HCT116 (cell line): ENCODE measurements around the gene AHRR. TPM values are rescaled to one million over a fixed set of nuclear protein-coding genes. Genes with fewer than 3 reads are reported as not detected.

Source experiments
- ATAC-seq: fragments of 200-7000 bp; cut with Tn5 transposase; 2 replicates; pipeline ENCODE4 v1.9.1; 2020; ENCODE audit warnings: mild to moderate bottlenecking, moderate library complexity
- BruUV-seq: library from RNA; stranded (reverse); fragments of 400-500 nt; replicated peaks from 2 replicates; lab custom pipeline; 2021; lab: Mats Ljungman, UMichigan
- CTCF ChIA-PET: fragments of 300-600 bp; sonication (Branson Sonifier 250); formaldehyde crosslinking; loops from one replicate; lab custom pipeline; 2021; ENCODE audit warnings: antibody characterized with exemption; lab: Charles Lee
- POLR2A ChIA-PET: fragments of 300-600, 350-600 bp; sonication (Branson Sonifier 250); formaldehyde crosslinking; loops from one replicate; lab custom pipeline; 2021; ENCODE audit warnings: antibody characterized with exemption; lab: Charles Lee
- RAD21 ChIA-PET, 2 experiments: fragments of 300-600 bp; sonication (Branson Sonifier 250); formaldehyde crosslinking; loops; one replicate each; lab custom pipeline; 2023; ENCODE audit warnings: low total read pairs in 2 of 2; ENCODE audit not compliant: uncharacterized antibody in 2 of 2, unreplicated experiment in 2 of 2, low non-redundant PET in 1 of 2; lab: Charles Lee
- DNase-seq: peaks from one replicate; pipeline ENCODE4 v3.0.0-alpha.2; 2010; ENCODE audit warnings: low read depth, low spot score
- H2AFZ ChIP-seq: fragments of 200-600 bp; shearing (Covaris generic), sonication (generic); 2 replicates; pipeline ENCODE4 v1.6.1; 2017; ENCODE audit warnings: low read depth, mixed run types, mixed read lengths, antibody characterized with exemption, low read length; ENCODE audit not compliant: poor library complexity, severe bottlenecking
- H3K27ac ChIP-seq: 2 replicates; pipeline ENCODE4 v1.5.1; 2012; ENCODE audit warnings: low read depth, low read length
- H3K27me3 ChIP-seq: fragments of 200-600 bp; sonication (generic); 2 replicates; pipeline ENCODE4 v1.6.1; 2016; ENCODE audit warnings: mixed run types, low read length, mixed read lengths; ENCODE audit not compliant: insufficient read depth
- H3K36me3 ChIP-seq, 2 experiments: fragments of 200-500 bp in 1 of 2; fragments of 200-600 bp in 1 of 2; sonication (Bioruptor generic) in 1 of 2; sonication (generic) in 1 of 2; 2 replicates each; pipeline versions ENCODE4 v1.5.1 to v1.6.1; 2014 to 2016; ENCODE audit warnings: low read length in 2 of 2, inconsistent platforms in 1 of 2, mixed read lengths in 1 of 2, mixed run types in 1 of 2; ENCODE audit not compliant: insufficient read depth in 2 of 2, control insufficient read depth in 1 of 2
- H3K4me1 ChIP-seq, 2 experiments: fragments of 200-600 bp in 1 of 2; sonication (generic) in 1 of 2; 2 replicates each; pipeline versions ENCODE4 v1.5.1 to v1.6.1; 2012 to 2017; ENCODE audit warnings: low read length in 2 of 2, inconsistent platforms in 1 of 2, mild to moderate bottlenecking in 1 of 2, mixed read lengths in 1 of 2, mixed run types in 1 of 2, moderate library complexity in 1 of 2; ENCODE audit not compliant: insufficient read depth in 2 of 2, control insufficient read depth in 1 of 2
- H3K4me2 ChIP-seq: fragments of 200-600 bp; sonication (generic); 2 replicates; pipeline ENCODE4 v1.6.1; 2017; ENCODE audit warnings: mixed run types, low read length, mixed read lengths
- H3K4me3 ChIP-seq, 2 experiments: fragments of 200-600 bp in 1 of 2; sonication (generic) in 1 of 2; replicated peaks in 1 of 2; 2 replicates each; pipeline ENCODE4 v1.5.1; 2011 to 2016; ENCODE audit warnings: low read length in 2 of 2, control low read depth in 1 of 2, low read depth in 1 of 2, mild to moderate bottlenecking in 1 of 2, mixed read lengths in 1 of 2, mixed run types in 1 of 2
- H3K79me2 ChIP-seq: fragments of 200-600 bp; sonication (generic); 2 replicates; pipeline ENCODE4 v1.6.1; 2017; ENCODE audit warnings: mild to moderate bottlenecking, mixed run types, low read length, moderate library complexity, mixed read lengths; ENCODE audit not compliant: insufficient read depth
- H3K9ac ChIP-seq: fragments of 200-600 bp; sonication (generic); 2 replicates; pipeline ENCODE4 v1.6.1; 2016; ENCODE audit warnings: low read length, mixed read lengths
- H3K9me2 ChIP-seq: fragments of 200-600 bp; sonication (generic), shearing (Covaris generic); 2 replicates; pipeline ENCODE4 v1.6.1; 2017; ENCODE audit warnings: mixed run types, mild to moderate bottlenecking, moderate library complexity; ENCODE audit not compliant: insufficient read depth
- H3K9me3 ChIP-seq, 2 experiments: fragments of 200-500 bp in 1 of 2; fragments of 200-600 bp in 1 of 2; sonication (Bioruptor generic) in 1 of 2; sonication (generic) in 1 of 2; 2 replicates each; pipeline ENCODE4 v1.6.1; 2014 to 2017; ENCODE audit warnings: low read length in 2 of 2, mixed read lengths in 2 of 2, inconsistent platforms in 1 of 2, low read depth in 1 of 2, mild to moderate bottlenecking in 1 of 2, mixed run types in 1 of 2, moderate library complexity in 1 of 2; ENCODE audit not compliant: control insufficient read depth in 1 of 2, insufficient read depth in 1 of 2
- H4K20me1 ChIP-seq: fragments of 200-600 bp; sonication (generic), shearing (Covaris generic); 2 replicates; pipeline ENCODE4 v1.6.1; 2017; ENCODE audit warnings: mixed run types, mild to moderate bottlenecking, moderate library complexity; ENCODE audit not compliant: insufficient read depth
- CEBPB ChIP-seq: IDR thresholded peaks from 2 replicates; pipeline ENCODE4 v1.6.1; 2012; ENCODE audit warnings: low read depth
- ELF1 ChIP-seq: IDR thresholded peaks from 2 replicates; pipeline ENCODE4 v1.6.1; 2012; ENCODE audit warnings: low read depth, borderline replicate concordance
- EZH2 ChIP-seq: fragments of 200-600 bp; sonication (generic); IDR thresholded peaks from 2 replicates; pipeline ENCODE4 v1.6.1; 2017; ENCODE audit warnings: antibody characterized with exemption, mixed run types
- FOSL1 ChIP-seq: IDR thresholded peaks from 2 replicates; pipeline ENCODE4 v1.6.1; 2012; ENCODE audit warnings: low read depth
- JUND ChIP-seq: IDR thresholded peaks from 2 replicates; pipeline ENCODE4 v1.6.1; 2012
- POLR2A ChIP-seq: IDR thresholded peaks from 2 replicates; pipeline ENCODE4 v1.7.0; 2011; ENCODE audit warnings: borderline replicate concordance; ENCODE audit not compliant: insufficient read depth, insufficient read length; ENCODE audit errors: extremely low read depth
- POLR2AphosphoS5 ChIP-seq: IDR thresholded peaks from 2 replicates; pipeline ENCODE4 v1.6.1; 2011; ENCODE audit warnings: mild to moderate bottlenecking, low read depth, low read length, moderate library complexity
- RAD21 ChIP-seq: IDR thresholded peaks from 2 replicates; pipeline ENCODE4 v1.6.1; 2012; ENCODE audit warnings: low read depth, mild to moderate bottlenecking
- SP1 ChIP-seq: IDR thresholded peaks from 2 replicates; pipeline ENCODE4 v1.6.1; 2012; ENCODE audit warnings: low read depth
- SRF ChIP-seq: IDR thresholded peaks from 2 replicates; pipeline ENCODE4 v1.6.1; 2012; ENCODE audit warnings: low read depth
- TCF7L2 ChIP-seq: IDR thresholded peaks from 2 replicates; pipeline ENCODE4 v1.7.0; 2011; ENCODE audit warnings: borderline replicate concordance, inconsistent platforms; ENCODE audit not compliant: insufficient read depth, insufficient read length; ENCODE audit errors: extremely low read depth
- ZNF274 ChIP-seq: fragments of 200-500 bp; sonication (Bioruptor generic); IDR thresholded peaks from 2 replicates; pipeline ENCODE4 v1.6.1; 2014; ENCODE audit warnings: mild to moderate bottlenecking, low read depth, low read length, inconsistent platforms
- intact Hi-C: fragments of 100-400 bp; cut with micrococcal nuclease; formaldehyde crosslinking; loops from 2 replicates; pipeline ENCODE4 v1.10.0; 2022
- total RNA-seq: library from RNA; stranded (reverse); gene quantifications from one replicate; pipeline ENCODE4 v1.2.1, GENCODE V29; 2021; ENCODE audit not compliant: unreplicated experiment
- TF ChIP-seq, protein P1 (sequence below): IDR thresholded peaks from 2 replicates; pipeline ENCODE4 v1.6.1; 2012
- TF ChIP-seq, protein P2 (sequence below), 3 experiments: fragments of 200-600 bp in 1 of 3; sonication (generic) in 1 of 3; IDR thresholded peaks in 2 of 3; conservative IDR thresholded peaks in 1 of 3; 2 replicates each; pipeline ENCODE4 v1.5.1; 2012 to 2017; ENCODE audit warnings: low read depth in 2 of 3, low read length in 2 of 3, antibody characterized with exemption in 1 of 3, borderline replicate concordance in 1 of 3, control low read depth in 1 of 3, mild to moderate bottlenecking in 1 of 3, mixed read lengths in 1 of 3, mixed run types in 1 of 3, moderate library complexity in 1 of 3; ENCODE audit not compliant: insufficient read depth in 1 of 3
- TF ChIP-seq, protein P3 (sequence below): IDR thresholded peaks from 2 replicates; pipeline ENCODE4 v1.6.1; 2012
- TF ChIP-seq, protein P4 (sequence below): IDR thresholded peaks from 2 replicates; pipeline ENCODE4 v1.6.1; 2012; ENCODE audit warnings: low read depth
- TF ChIP-seq, protein P5 (sequence below): IDR thresholded peaks from 2 replicates; pipeline ENCODE4 v1.6.1; 2011; ENCODE audit warnings: mild to moderate bottlenecking, low read length, moderate library complexity; ENCODE audit not compliant: insufficient replicate concordance; ENCODE audit errors: extremely low read depth

Gene AHRR
- total RNA-seq, 1 experiment from 2014 or later, result 12.7 TPM

DNA sequence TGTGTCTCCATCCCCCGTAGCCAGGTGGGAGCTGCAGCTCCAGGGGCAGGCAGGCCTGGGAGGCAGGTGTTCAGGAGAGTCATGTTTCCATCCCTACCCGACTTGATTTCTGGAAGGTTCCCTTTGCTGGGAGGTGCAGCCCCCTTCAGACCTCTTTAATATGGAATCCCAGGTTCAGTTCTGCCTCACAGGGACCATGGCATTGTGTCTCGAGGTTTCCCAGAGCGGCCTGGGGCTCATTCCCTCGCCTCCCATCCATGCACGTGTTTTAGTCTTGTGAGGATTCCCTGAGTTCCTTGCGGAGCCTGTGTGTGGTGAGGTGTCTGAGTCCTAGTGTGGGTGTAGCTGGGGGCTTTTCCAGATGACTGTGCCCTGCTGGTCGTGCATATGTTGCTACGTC lies 16.5 kb upstream of the AHRR start (continued):
- TF ChIP-seq TCF7L2 (no peak), POLR2A (no peak), ELF1 (no peak), CEBPB (no peak), FOSL1 (no peak), POLR2AphosphoS5 (no peak)
- TF ChIP-seq, protein P1, sequence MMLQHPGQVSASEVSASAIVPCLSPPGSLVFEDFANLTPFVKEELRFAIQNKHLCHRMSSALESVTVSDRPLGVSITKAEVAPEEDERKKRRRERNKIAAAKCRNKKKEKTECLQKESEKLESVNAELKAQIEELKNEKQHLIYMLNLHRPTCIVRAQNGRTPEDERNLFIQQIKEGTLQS, result no peak

DNA sequence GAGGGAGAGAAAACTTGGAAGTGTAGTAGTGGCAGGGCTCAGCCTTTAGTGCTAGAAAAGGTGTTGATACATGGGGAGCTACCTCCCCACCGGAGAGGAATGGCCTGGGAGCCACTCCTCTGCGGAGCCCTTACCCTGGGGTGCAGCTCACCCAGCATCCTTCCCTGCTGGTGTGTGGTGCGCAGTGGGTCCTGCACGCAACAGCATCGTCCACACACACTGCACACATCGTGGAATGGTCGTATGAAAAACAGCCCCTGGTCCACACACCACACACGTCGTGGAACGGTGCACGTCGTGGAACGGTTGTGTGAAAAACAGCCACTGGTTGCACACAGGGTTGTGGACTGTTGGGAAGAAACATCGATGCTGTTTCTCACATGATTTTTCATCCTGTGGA lies 16.1 kb upstream of the AHRR start:
- ChIA-PET POLR2A (no interaction called here), RAD21 (no interaction called here), CTCF (no interaction called here)
- Histone ChIP-seq H3K9me2 (no peaks in the 10 kb centered on the region), H3K79me2 (peaks cover 34% of the 10 kb centered on the region; the same call in 1 of the 2 replicates), H3K9me3 (no peaks in the 10 kb centered on the region), H3K27ac (no peak overlapping the region), H3K4me1 (peaks cover 5 to 13% of the 10 kb centered on the region in 2 experiments; a peak in 2 of 4 replicates), H3K36me3 (peaks cover 9% of the 10 kb centered on the region in 2 experiments; a peak in 2 of 4 replicates), H3K27me3 (no peaks in the 10 kb centered on the region), H3K4me3 (no peak overlapping the region), H2AFZ (no peak overlapping the region), H3K4me2 (no peak overlapping the region), H4K20me1 (no peaks in the 10 kb centered on the region), H3K9ac (no peak overlapping the region)
- intact Hi-C loops, result no loop called here
- no peak for DNase-seq
- no peak for ATAC-seq
- BruUV-seq, result no TSS peak
- TF ChIP-seq, protein P2, sequence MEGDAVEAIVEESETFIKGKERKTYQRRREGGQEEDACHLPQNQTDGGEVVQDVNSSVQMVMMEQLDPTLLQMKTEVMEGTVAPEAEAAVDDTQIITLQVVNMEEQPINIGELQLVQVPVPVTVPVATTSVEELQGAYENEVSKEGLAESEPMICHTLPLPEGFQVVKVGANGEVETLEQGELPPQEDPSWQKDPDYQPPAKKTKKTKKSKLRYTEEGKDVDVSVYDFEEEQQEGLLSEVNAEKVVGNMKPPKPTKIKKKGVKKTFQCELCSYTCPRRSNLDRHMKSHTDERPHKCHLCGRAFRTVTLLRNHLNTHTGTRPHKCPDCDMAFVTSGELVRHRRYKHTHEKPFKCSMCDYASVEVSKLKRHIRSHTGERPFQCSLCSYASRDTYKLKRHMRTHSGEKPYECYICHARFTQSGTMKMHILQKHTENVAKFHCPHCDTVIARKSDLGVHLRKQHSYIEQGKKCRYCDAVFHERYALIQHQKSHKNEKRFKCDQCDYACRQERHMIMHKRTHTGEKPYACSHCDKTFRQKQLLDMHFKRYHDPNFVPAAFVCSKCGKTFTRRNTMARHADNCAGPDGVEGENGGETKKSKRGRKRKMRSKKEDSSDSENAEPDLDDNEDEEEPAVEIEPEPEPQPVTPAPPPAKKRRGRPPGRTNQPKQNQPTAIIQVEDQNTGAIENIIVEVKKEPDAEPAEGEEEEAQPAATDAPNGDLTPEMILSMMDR (IDR thresholded peaks at IDR 0.05 in 2 of 3, conservative IDR thresholded peaks at IDR 0.05 in 1 of 3; ENCODE audit: borderline replicate concordance in 1 of 3, insufficient read depth in 1 of 3, low read depth in 2 of 3, low read length in 2 of 3), result no peak
- TF ChIP-seq JUND (no peak), POLR2A (no peak), RAD21 (no peak), SP1 (no peak), CEBPB (no peak), POLR2AphosphoS5 (no peak), EZH2 (no peak), ELF1 (no peak), SRF (no peak), ZNF274 (no peak)
- TF ChIP-seq, protein P3, sequence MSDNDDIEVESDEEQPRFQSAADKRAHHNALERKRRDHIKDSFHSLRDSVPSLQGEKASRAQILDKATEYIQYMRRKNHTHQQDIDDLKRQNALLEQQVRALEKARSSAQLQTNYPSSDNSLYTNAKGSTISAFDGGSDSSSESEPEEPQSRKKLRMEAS, result no peak
- TF ChIP-seq, protein P4, sequence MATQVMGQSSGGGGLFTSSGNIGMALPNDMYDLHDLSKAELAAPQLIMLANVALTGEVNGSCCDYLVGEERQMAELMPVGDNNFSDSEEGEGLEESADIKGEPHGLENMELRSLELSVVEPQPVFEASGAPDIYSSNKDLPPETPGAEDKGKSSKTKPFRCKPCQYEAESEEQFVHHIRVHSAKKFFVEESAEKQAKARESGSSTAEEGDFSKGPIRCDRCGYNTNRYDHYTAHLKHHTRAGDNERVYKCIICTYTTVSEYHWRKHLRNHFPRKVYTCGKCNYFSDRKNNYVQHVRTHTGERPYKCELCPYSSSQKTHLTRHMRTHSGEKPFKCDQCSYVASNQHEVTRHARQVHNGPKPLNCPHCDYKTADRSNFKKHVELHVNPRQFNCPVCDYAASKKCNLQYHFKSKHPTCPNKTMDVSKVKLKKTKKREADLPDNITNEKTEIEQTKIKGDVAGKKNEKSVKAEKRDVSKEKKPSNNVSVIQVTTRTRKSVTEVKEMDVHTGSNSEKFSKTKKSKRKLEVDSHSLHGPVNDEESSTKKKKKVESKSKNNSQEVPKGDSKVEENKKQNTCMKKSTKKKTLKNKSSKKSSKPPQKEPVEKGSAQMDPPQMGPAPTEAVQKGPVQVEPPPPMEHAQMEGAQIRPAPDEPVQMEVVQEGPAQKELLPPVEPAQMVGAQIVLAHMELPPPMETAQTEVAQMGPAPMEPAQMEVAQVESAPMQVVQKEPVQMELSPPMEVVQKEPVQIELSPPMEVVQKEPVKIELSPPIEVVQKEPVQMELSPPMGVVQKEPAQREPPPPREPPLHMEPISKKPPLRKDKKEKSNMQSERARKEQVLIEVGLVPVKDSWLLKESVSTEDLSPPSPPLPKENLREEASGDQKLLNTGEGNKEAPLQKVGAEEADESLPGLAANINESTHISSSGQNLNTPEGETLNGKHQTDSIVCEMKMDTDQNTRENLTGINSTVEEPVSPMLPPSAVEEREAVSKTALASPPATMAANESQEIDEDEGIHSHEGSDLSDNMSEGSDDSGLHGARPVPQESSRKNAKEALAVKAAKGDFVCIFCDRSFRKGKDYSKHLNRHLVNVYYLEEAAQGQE, result no peak
- TF ChIP-seq, protein P1, result no peak
- TF ChIP-seq, protein P5, sequence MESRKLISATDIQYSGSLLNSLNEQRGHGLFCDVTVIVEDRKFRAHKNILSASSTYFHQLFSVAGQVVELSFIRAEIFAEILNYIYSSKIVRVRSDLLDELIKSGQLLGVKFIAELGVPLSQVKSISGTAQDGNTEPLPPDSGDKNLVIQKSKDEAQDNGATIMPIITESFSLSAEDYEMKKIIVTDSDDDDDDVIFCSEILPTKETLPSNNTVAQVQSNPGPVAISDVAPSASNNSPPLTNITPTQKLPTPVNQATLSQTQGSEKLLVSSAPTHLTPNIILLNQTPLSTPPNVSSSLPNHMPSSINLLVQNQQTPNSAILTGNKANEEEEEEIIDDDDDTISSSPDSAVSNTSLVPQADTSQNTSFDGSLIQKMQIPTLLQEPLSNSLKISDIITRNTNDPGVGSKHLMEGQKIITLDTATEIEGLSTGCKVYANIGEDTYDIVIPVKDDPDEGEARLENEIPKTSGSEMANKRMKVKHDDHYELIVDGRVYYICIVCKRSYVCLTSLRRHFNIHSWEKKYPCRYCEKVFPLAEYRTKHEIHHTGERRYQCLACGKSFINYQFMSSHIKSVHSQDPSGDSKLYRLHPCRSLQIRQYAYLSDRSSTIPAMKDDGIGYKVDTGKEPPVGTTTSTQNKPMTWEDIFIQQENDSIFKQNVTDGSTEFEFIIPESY, result no peak
